H9 (cell line): ENCODE data around the gene CDKN2B. TPM values are rescaled to one million over a fixed set of nuclear protein-coding genes. Genes with fewer than 3 reads are reported as not detected.

ENCODE experiments used
- DNase-seq: peaks from one replicate; pipeline ENCODE4 v3.0.0-alpha.2; 2017
- H2AFZ ChIP-seq: one replicate; pipeline ENCODE4 v1.6.1; 2013; ENCODE audit warnings: mild to moderate bottlenecking, low read length, control low read depth, moderate library complexity
- H2AK5ac ChIP-seq: 2 replicates; pipeline ENCODE4 v1.6.1; 2013; ENCODE audit warnings: low read length, control low read depth, mixed read lengths; ENCODE audit not compliant: insufficient read length
- H2BK120ac ChIP-seq: one replicate; pipeline ENCODE4 v1.6.1; 2013; ENCODE audit warnings: low read depth, mild to moderate bottlenecking, low read length, control low read depth, inconsistent platforms; ENCODE audit not compliant: poor library complexity, severe bottlenecking
- H2BK12ac ChIP-seq: 2 replicates; pipeline ENCODE4 v1.6.1; 2013; ENCODE audit warnings: low read length, control low read depth, mixed read lengths, low read depth; ENCODE audit not compliant: insufficient read length
- H2BK15ac ChIP-seq: 2 replicates; pipeline ENCODE4 v1.6.1; 2013; ENCODE audit warnings: low read depth, low read length, control low read depth
- H2BK20ac ChIP-seq: one replicate; pipeline ENCODE4 v1.6.1; 2013; ENCODE audit warnings: low read depth, mild to moderate bottlenecking, low read length, control low read depth, inconsistent platforms; ENCODE audit not compliant: poor library complexity, severe bottlenecking
- H2BK5ac ChIP-seq: 2 replicates; pipeline ENCODE4 v1.6.1; 2013; ENCODE audit warnings: low read length, control low read depth, mixed read lengths; ENCODE audit not compliant: insufficient read length
- H3K14ac ChIP-seq: 2 replicates; pipeline ENCODE4 v1.6.1; 2013; ENCODE audit warnings: low read length, control low read depth; ENCODE audit not compliant: insufficient read depth
- H3K18ac ChIP-seq: 2 replicates; pipeline ENCODE4 v1.6.1; 2013; ENCODE audit warnings: low read depth, mild to moderate bottlenecking, mixed read lengths, low read length, control low read depth; ENCODE audit not compliant: insufficient read length
- H3K23ac ChIP-seq: 2 replicates; pipeline ENCODE4 v1.6.1; 2013; ENCODE audit warnings: low read length, control low read depth, mixed read lengths, low read depth; ENCODE audit not compliant: insufficient read length
- H3K23me2 ChIP-seq: 2 replicates; pipeline ENCODE4 v1.6.1; 2013; ENCODE audit warnings: low read depth, mild to moderate bottlenecking, mixed read lengths, low read length, control low read depth; ENCODE audit not compliant: insufficient read length, poor library complexity, severe bottlenecking
- H3K27ac ChIP-seq: 2 replicates; pipeline ENCODE4 v1.5.1; 2013; ENCODE audit warnings: low read length, control low read depth, mixed read lengths, low read depth; ENCODE audit not compliant: insufficient read length
- H3K27me3 ChIP-seq: 2 replicates; pipeline ENCODE4 v1.6.1; 2013; ENCODE audit warnings: low read length, control low read depth, inconsistent platforms; ENCODE audit not compliant: insufficient read depth
- H3K4ac ChIP-seq: 2 replicates; pipeline ENCODE4 v1.6.1; 2013; ENCODE audit warnings: low read depth, mild to moderate bottlenecking, control low read depth, inconsistent platforms, low read length, moderate library complexity
- H3K4me1 ChIP-seq: 2 replicates; pipeline ENCODE4 v1.6.1; 2013; ENCODE audit warnings: low read length, control low read depth, inconsistent platforms; ENCODE audit not compliant: insufficient read depth
- H3K4me2 ChIP-seq: 2 replicates; pipeline ENCODE4 v1.6.1; 2013; ENCODE audit warnings: low read length, control low read depth, mixed read lengths; ENCODE audit not compliant: insufficient read length, insufficient read depth
- H3K56ac ChIP-seq: 2 replicates; pipeline ENCODE4 v1.6.1; 2013; ENCODE audit warnings: low read depth, mild to moderate bottlenecking, mixed read lengths, low read length, control low read depth; ENCODE audit not compliant: insufficient read length
- H3K79me1 ChIP-seq: 2 replicates; pipeline ENCODE4 v1.6.1; 2013; ENCODE audit warnings: low read depth, mild to moderate bottlenecking, moderate library complexity, low read length, control low read depth, inconsistent platforms; ENCODE audit not compliant: insufficient read depth, poor library complexity, severe bottlenecking
- H3K79me2 ChIP-seq: 2 replicates; pipeline ENCODE4 v1.6.1; 2013; ENCODE audit warnings: low read length, control low read depth, inconsistent platforms; ENCODE audit not compliant: insufficient read depth
- H3K9ac ChIP-seq: 2 replicates; pipeline ENCODE4 v1.6.1; 2013; ENCODE audit warnings: low read length, control low read depth, mixed read lengths; ENCODE audit not compliant: insufficient read length; ENCODE audit errors: extremely low read depth
- H3K9me3 ChIP-seq: one replicate; pipeline ENCODE4 v1.6.1; 2013; ENCODE audit warnings: low read depth, low read length, inconsistent platforms; ENCODE audit not compliant: control insufficient read depth
- H3T11ph ChIP-seq: one replicate; pipeline ENCODE4 v1.6.1; 2013; ENCODE audit warnings: mild to moderate bottlenecking, low read length, control low read depth, inconsistent platforms
- H4K20me1 ChIP-seq: one replicate; pipeline ENCODE4 v1.6.1; 2013; ENCODE audit not compliant: control insufficient read depth, insufficient read length, insufficient read depth
- H4K5ac ChIP-seq: 2 replicates; pipeline ENCODE4 v1.6.1; 2013; ENCODE audit warnings: low read depth, mild to moderate bottlenecking, mixed read lengths, low read length, control low read depth; ENCODE audit not compliant: insufficient read length
- H4K8ac ChIP-seq: replicated peaks from 2 replicates; pipeline ENCODE4 v1.6.1; 2013; ENCODE audit warnings: low read length, control low read depth, mixed read lengths, low read depth; ENCODE audit not compliant: insufficient read length
- H4K91ac ChIP-seq: 2 replicates; pipeline ENCODE4 v1.6.1; 2013; ENCODE audit warnings: low read depth, mild to moderate bottlenecking, moderate library complexity, mixed read lengths, low read length, control low read depth; ENCODE audit not compliant: insufficient read length
- H3K27ac Mint-ChIP-seq, 3 experiments: 2 replicates in 2 of 3; 3 replicates in 1 of 3; pipeline ENCODE4 v1.8.0; 2020 to 2021; ENCODE audit warnings: mixed read lengths in 3 of 3, mild to moderate bottlenecking in 1 of 3, moderate library complexity in 1 of 3
- H3K27me3 Mint-ChIP-seq: 2 replicates; pipeline ENCODE4 v1.8.0; 2021; ENCODE audit warnings: low read depth, mild to moderate bottlenecking, moderate library complexity, mixed read lengths
- H3K36me3 Mint-ChIP-seq, 3 experiments: 2 replicates in 2 of 3; 3 replicates in 1 of 3; pipeline ENCODE4 v1.8.0; 2020 to 2021; ENCODE audit warnings: low read depth in 3 of 3, mixed read lengths in 3 of 3; ENCODE audit not compliant: insufficient read depth in 1 of 3
- H3K4me1 Mint-ChIP-seq, 2 experiments: 2 replicates each; pipeline ENCODE4 v1.8.0; 2020; ENCODE audit warnings: mixed read lengths in 2 of 2
- H3K4me3 Mint-ChIP-seq, 2 experiments: 2 replicates in 1 of 2; 3 replicates in 1 of 2; pipeline ENCODE4 v1.8.0; 2020 to 2021; ENCODE audit warnings: mild to moderate bottlenecking in 2 of 2, mixed read lengths in 2 of 2, moderate library complexity in 1 of 2
- H3K9me3 Mint-ChIP-seq, 2 experiments: 2 replicates in 1 of 2; 3 replicates in 1 of 2; pipeline ENCODE4 v1.8.0; 2020; ENCODE audit warnings: mild to moderate bottlenecking in 2 of 2, mixed read lengths in 2 of 2, moderate library complexity in 1 of 2
- CTCF ChIP-seq: fragments of 200-600 bp; sonication (generic); conservative IDR thresholded peaks from 3 replicates; pipeline ENCODE4 v1.8.0; 2021; ENCODE audit warnings: antibody characterized with exemption, mild to moderate bottlenecking
- total RNA-seq: library from RNA; stranded (reverse); gene quantifications from 2 replicates; pipeline ENCODE4 v1.2.1, GENCODE V29; 2021

Gene CDKN2B
- total RNA-seq, 1 experiment from 2014 or later = 0.13 TPM

- H4K20me1 ChIP-seq = no peaks in the 10 kb centered on the region
- no peak for TF ChIP-seq CTCF
Observed at GRCh38 chr9:21972361-21972760, 36.7 kb downstream of the CDKN2B start.

More at GRCh38 chr9:21972361-21972760, 36.7 kb downstream of the CDKN2B start:
- no peak for DNase-seq
- no peak overlapping the region for H3K9ac ChIP-seq
- H3K4me2 ChIP-seq = no peak overlapping the region
- no peak overlapping the region for H3K4ac ChIP-seq
- H3K27ac ChIP-seq = no peak overlapping the region
- Mint-ChIP-seq H3K27ac (no peak overlapping the region), H3K4me1 (peaks cover 35 to 43% of the 10 kb centered on the region in 2 experiments), H3K4me3 (no peak overlapping the region), H3K36me3 (peaks cover 0 to 3% (median 0%) of the 10 kb centered on the region in 3 experiments; a peak in 2 of 7 replicates), H3K9me3 (peaks cover 6 to 19% of the 10 kb centered on the region in 2 experiments), H3K27me3 (peaks cover 100% of the 10 kb centered on the region)
- no peak overlapping the region for H3T11ph ChIP-seq
- no peaks in the 10 kb centered on the region for H3K4me1 ChIP-seq
- no peak overlapping the region for H2BK12ac ChIP-seq
- no peak overlapping the region for H3K18ac ChIP-seq
- no peak overlapping the region for H2BK5ac ChIP-seq
- no peak overlapping the region for H3K14ac ChIP-seq
- H3K23me2 ChIP-seq = peaks cover 6% of the 10 kb centered on the region
- H2BK15ac ChIP-seq = no peak overlapping the region
- no peaks in the 10 kb centered on the region for H3K9me3 ChIP-seq
- H3K23ac ChIP-seq = no peak overlapping the region
- no peak overlapping the region for H4K8ac ChIP-seq
- peaks cover 80% of the 10 kb centered on the region for H3K27me3 ChIP-seq
- H2AK5ac ChIP-seq = no peak overlapping the region
- no peak overlapping the region for H2BK120ac ChIP-seq
- no peak overlapping the region for H2BK20ac ChIP-seq
- H3K79me2 ChIP-seq = no peaks in the 10 kb centered on the region
- no peak overlapping the region for H2AFZ ChIP-seq
- no peak overlapping the region for H4K91ac ChIP-seq
- H3K79me1 ChIP-seq = no peaks in the 10 kb centered on the region
- H4K5ac ChIP-seq = no peak overlapping the region
- H3K56ac ChIP-seq = no peak overlapping the region
